ENCODE data around the gene PRDM1.
A peak's percentile ranks its signal among the peaks of the same experiment; 100 is the strongest.

PRDM1 gene

GRCh38 chr6:106085984-106086813, at the start of gene PRDM1:
Gene PRDM1 (plus strand): TSS chr6:106086336. CDS start chr6:106086554, 218 bp downstream.
- peak; percentile 64 for DNase-seq (ENCODE audit: low read depth)
- peak within 1 kb of the TSS; percentile 60 for H3K4me3 ChIP-seq (ENCODE audit: control insufficient read depth, low read depth, low read length)
- TF ChIP-seq CTCF (conservative IDR thresholded peaks at IDR 0.05; ENCODE audit: control insufficient read depth, insufficient read depth, low read depth, low read length), result no peak

GRCh38 chr6:106037060-106037459, 49.1 kb upstream of the PRDM1 start:
- H3K4me3 ChIP-seq (ENCODE audit: control insufficient read depth, low read depth, low read length), result no peak overlapping the region
- no peak for TF ChIP-seq CTCF (conservative IDR thresholded peaks at IDR 0.05; ENCODE audit: control insufficient read depth, insufficient read depth, low read depth, low read length)
- DNase-seq (ENCODE audit: low read depth), result peak; percentile 85

- H3K4me3 ChIP-seq (ENCODE audit: control insufficient read depth, low read depth, low read length), result no peak overlapping the region
- no peak for DNase-seq (ENCODE audit: low read depth)
- TF ChIP-seq CTCF (conservative IDR thresholded peaks at IDR 0.05; ENCODE audit: control insufficient read depth, insufficient read depth, low read depth, low read length), result no peak
Observed at GRCh38 chr6:106039897-106040592, 46.1 kb upstream of the PRDM1 start.

GRCh38 chr6:106044151-106044550, 42.0 kb upstream of the PRDM1 start:
- no peak for DNase-seq (ENCODE audit: low read depth)
- H3K4me3 ChIP-seq (ENCODE audit: control insufficient read depth, low read depth, low read length), result no peak overlapping the region
- no peak for TF ChIP-seq CTCF (conservative IDR thresholded peaks at IDR 0.05; ENCODE audit: control insufficient read depth, insufficient read depth, low read depth, low read length)

- TF ChIP-seq CTCF (conservative IDR thresholded peaks at IDR 0.05; ENCODE audit: control insufficient read depth, insufficient read depth, low read depth, low read length), result no peak
- no peak overlapping the region for H3K4me3 ChIP-seq (ENCODE audit: control insufficient read depth, low read depth, low read length)
- no peak for DNase-seq (ENCODE audit: low read depth)
Observed at GRCh38 chr6:106045077-106045476, 41.1 kb upstream of the PRDM1 start.

- TF ChIP-seq CTCF (conservative IDR thresholded peaks at IDR 0.05; ENCODE audit: control insufficient read depth, insufficient read depth, low read depth, low read length), result no peak
- no peak overlapping the region for H3K4me3 ChIP-seq (ENCODE audit: control insufficient read depth, low read depth, low read length)
- no peak for DNase-seq (ENCODE audit: low read depth)
Observed at GRCh38 chr6:106046116-106046853, 39.9 kb upstream of the PRDM1 start.

All from fibroblast of mammary gland (primary cell).